GM18907 (cell line): ENCODE results near the gene ALG9.

ENCODE experiments used
- ATAC-seq: cut with Tn5 transposase; IDR thresholded peaks from one replicate; pipeline ENCODE4 v1.9.1; 2021; ENCODE audit warnings: mild to moderate bottlenecking, moderate library complexity; ENCODE audit not compliant: unreplicated experiment

ALG9 gene

DNA sequence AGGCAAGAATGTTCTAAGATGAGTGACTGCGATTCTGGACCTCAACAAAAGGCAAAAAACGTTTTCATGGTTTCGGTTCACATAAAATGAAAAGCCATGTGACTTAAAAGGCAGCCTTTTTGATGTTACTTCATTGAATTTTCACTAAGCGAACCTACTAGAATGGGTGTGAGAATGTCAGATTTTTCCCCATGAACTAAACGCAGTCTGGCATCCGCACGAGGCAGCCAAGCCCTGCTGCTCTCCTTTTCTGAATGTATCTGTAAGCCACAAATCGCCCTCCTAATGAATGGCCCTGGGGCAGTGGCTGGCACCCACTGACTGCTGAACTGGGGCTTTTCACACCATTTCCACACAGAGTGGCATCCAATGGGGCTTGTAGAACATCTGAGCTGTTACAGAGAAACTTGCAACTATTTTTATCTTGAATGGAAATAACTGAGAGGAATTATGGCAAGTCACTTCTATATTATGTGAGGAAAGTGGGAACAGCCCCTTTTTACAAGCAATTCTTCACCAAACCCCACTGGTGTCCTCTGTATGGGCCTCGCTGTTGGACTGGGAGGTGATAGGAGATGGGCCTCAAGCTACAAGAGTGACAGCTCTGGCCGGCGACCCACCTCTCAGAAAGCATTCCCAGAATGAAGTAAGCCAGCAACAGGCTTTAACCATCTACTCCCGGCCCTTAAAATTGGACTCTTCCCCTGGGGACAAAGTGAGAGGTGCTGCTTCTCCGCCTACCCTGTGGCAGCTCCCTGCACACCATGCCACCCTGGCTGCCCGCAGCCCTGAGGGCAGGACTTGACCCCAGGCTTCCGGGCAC is 134.5 kb downstream of the ALG9 start:
- ATAC-seq, result no peak
